Muscle layer of colon (tissue), 2 donors: Measurements from ENCODE around the gene OR4D10.
"Not testable (repeated sequence)": the region's sequence is repeated elsewhere in the genome, so short reads cannot be mapped to it uniquely, and the experiment has no call there.

Source experiments
- H3K27ac ChIP-seq: one replicate; pipeline ENCODE4 v1.7.0; 2013; ENCODE audit warnings: low read depth, mild to moderate bottlenecking, low read length, moderate library complexity
- H3K27me3 ChIP-seq, 2 donors: one replicate each; pipeline ENCODE4 v1.7.0; 2013; ENCODE audit warnings: low read length in 2 of 2, mild to moderate bottlenecking in 2 of 2; ENCODE audit not compliant: insufficient read depth in 2 of 2, control insufficient read depth in 1 of 2
- H3K36me3 ChIP-seq: one replicate; pipeline ENCODE4 v1.7.0; 2013; ENCODE audit warnings: mild to moderate bottlenecking, low read length; ENCODE audit not compliant: insufficient read depth
- H3K4me1 ChIP-seq: one replicate; pipeline ENCODE4 v1.7.0; 2013; ENCODE audit warnings: mild to moderate bottlenecking, low read length; ENCODE audit not compliant: insufficient read depth
- H3K4me3 ChIP-seq, 2 donors: one replicate each; pipeline ENCODE4 v1.7.0; 2013; ENCODE audit warnings: low read length in 2 of 2, low read depth in 1 of 2, mild to moderate bottlenecking in 1 of 2, moderate library complexity in 1 of 2
- H3K9ac ChIP-seq: one replicate; pipeline ENCODE4 v1.7.0; 2013; ENCODE audit warnings: low read length
- H3K9me3 ChIP-seq: one replicate; pipeline ENCODE4 v1.7.0; 2013; ENCODE audit warnings: mild to moderate bottlenecking, low read length
- donor health status: abdominal sarcoma.
- donor health status: Adenocarcinoma of cecum.

The OR4D10 gene

DNA sequence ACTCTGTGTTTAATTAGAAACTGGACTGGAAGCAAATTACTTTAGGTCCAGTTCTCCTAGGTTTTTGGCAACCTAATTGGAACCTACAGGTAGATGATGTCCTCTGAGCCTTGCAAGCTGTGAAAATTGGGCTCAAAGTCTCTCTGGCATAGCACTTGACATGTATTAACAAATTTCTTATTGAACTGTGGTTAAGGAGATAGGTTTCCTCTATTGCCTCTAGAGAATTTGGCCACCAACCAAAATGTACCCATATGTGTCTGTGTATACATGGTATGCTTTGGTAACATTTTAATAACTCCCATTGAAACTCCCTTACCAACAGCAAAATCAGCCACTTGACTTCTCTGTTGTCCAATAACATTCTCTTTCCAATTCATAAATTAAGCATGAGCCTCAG, at the start of gene OR4D10:
OR4D10 (plus strand) TSS at position 301 of the 400 bp plus-strand sequence. CDS start 4,115 bp downstream, outside the sequence.
- H3K9me3 ChIP-seq, result no peaks in the 10 kb centered on the region
- no peaks in the 10 kb centered on the region for H3K4me1 ChIP-seq
- no peak within 1 kb of the TSS for H3K9ac ChIP-seq
- H3K36me3 ChIP-seq, result no peaks in the 10 kb centered on the region
- H3K27ac ChIP-seq, result no peak within 1 kb of the TSS
- no peak within 1 kb of the TSS for H3K4me3 ChIP-seq
- H3K27me3 ChIP-seq, result no peaks in the 10 kb centered on the region

DNA sequence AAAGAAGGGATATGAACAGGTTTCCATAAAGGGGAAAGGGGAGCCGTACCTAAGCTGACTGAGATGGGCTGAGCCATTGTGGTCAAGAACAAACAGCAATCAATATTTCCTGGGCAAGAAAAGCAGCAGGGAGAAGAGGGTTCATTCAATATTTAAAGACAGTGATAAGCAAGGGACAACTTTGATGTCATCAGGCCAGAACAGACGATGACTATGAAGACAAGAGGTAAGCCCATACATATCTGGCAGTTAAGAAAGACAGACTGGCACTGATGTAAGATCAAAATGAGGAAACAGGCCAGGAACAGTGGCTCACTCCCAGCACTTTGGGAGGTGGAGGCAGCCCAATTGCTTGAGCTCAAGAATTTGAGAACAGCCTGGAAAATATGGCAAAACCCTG, 49.3 kb upstream of the OR4D10 start:
- no peak overlapping the region for H3K9ac ChIP-seq
- H3K9me3 ChIP-seq, result no peaks in the 10 kb centered on the region
- H3K27ac ChIP-seq, result no peak overlapping the region
- H3K27me3 ChIP-seq, result no peaks in the 10 kb centered on the region
- no peaks in the 10 kb centered on the region for H3K36me3 ChIP-seq
- no peaks in the 10 kb centered on the region for H3K4me1 ChIP-seq
- H3K4me3 ChIP-seq, result no peak overlapping the region

DNA sequence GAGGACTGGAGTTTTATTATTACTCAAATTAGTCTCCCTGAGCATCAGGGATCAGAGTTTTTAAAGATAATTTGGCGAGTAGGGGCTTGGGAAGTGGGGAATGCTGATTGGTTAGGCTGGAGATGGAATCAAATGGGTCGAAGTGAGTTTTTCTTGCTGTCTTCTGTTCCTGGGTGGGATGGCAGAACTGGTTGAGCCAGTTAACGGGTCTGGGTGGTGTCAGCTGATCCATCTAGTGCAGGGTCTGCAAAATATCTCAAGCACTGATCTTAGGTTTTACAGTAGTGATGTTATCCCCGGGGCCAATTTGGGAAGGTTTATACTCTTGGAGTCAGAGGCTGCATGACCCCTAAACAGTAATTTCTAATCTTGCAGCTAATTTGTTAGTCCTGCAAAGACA, 48.0 kb upstream of the OR4D10 start:
- no peaks in the 10 kb centered on the region for H3K36me3 ChIP-seq
- H3K27me3 ChIP-seq, result no peaks in the 10 kb centered on the region
- H3K4me1 ChIP-seq, result no peaks in the 10 kb centered on the region
- no peak overlapping the region for H3K9ac ChIP-seq
- H3K9me3 ChIP-seq, result no peaks in the 10 kb centered on the region
- no peak overlapping the region for H3K27ac ChIP-seq
- no peak overlapping the region for H3K4me3 ChIP-seq

DNA sequence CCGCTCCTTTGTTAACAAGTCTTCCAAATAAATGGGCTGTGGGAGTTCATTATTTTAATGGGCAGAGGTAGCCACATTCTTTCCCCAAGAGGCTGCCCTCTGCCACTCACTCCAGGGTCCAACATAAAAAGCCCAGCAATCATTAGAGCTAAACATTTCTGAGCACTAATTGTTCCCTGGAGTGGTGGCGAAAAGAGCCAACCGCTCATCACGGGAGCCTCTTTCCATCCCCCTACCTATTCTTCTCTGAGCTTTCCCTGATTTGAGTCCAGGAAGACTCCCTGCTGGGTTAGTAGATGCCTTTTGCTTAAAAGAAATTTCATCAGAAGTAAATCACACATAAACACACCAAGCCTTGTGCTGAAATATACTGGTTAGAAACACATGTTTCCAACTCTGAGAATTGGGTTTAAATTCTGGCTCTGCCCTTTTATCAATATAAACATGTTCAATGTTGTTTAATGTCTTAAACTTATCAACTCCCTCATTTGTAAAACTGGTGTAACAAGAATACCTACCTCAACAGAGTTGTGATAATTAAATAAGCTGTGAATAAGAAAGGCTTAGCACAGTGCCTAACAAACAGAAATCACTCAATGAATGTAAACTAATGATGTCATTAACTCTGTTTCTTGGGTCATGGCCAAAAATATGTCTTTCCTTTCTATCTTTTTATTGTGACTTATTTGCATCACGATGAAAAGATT, 46.6 kb upstream of the OR4D10 start, which contains the start of gene OR5A2:
OR5A2 (minus strand) TSS at position 53 of the 707 bp plus-strand sequence. CDS start 3,460 bp downstream, outside the sequence.
- no peaks in the 10 kb centered on the region for H3K4me1 ChIP-seq
- no peak within 1 kb of the TSS for H3K4me3 ChIP-seq
- H3K9ac ChIP-seq, result no peak within 1 kb of the TSS
- H3K36me3 ChIP-seq, result no peaks in the 10 kb centered on the region
- no peak within 1 kb of the TSS for H3K27ac ChIP-seq
- no peaks in the 10 kb centered on the region for H3K27me3 ChIP-seq
- H3K9me3 ChIP-seq, result no peaks in the 10 kb centered on the region

DNA sequence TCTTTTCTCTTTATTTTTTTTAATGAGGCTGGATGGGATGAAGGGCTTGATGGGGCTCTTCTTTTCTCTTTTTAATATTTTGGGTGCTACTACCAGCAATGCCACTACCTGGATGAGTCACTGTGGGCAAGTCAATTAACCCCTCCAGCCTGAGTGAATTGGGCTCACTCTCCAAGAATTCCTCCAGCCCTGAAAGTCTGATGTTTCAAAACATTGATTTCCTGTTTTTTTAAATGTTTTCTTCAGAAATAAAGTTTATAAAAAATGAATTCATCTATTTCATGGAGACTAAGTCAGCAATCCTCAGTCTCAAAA, 46.1 kb upstream of the OR4D10 start:
- H3K9ac ChIP-seq, result no peak overlapping the region
- H3K36me3 ChIP-seq, result no peaks in the 10 kb centered on the region
- no peaks in the 10 kb centered on the region for H3K4me1 ChIP-seq
- no peaks in the 10 kb centered on the region for H3K27me3 ChIP-seq
- H3K27ac ChIP-seq, result no peak overlapping the region
- H3K4me3 ChIP-seq, result no peak overlapping the region
- no peaks in the 10 kb centered on the region for H3K9me3 ChIP-seq

DNA sequence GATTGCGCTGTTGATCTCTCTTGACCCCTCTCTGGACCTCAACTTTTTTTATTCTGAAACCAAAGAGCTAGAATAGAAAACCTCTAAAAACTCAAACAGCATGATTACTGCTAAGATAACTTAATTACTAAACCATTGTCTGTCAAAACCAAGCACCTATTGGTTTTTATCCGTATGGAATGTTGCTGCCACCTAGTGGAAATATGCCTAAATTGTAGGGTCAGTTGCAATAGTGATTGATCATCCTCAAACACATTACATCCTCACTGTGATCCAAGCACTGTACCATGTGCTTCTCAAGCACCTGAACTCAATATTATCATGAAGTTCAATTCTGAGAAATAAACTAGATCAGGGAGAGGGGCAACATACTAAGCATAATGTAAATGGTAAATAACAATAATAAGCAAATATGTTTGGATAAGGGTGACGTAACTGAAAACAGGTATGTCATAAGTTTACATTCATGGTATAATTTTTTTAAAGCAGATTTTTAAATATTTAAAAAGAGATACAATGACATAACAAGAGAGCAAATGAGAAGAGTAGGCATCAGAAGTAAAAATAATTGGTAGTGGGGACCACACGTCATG, 43.1 kb upstream of the OR4D10 start:
- no peak overlapping the region for H3K27ac ChIP-seq
- no peaks in the 10 kb centered on the region for H3K4me1 ChIP-seq
- no peaks in the 10 kb centered on the region for H3K9me3 ChIP-seq
- H3K9ac ChIP-seq, result no peak overlapping the region
- H3K36me3 ChIP-seq, result no peaks in the 10 kb centered on the region
- no peaks in the 10 kb centered on the region for H3K27me3 ChIP-seq
- no peak overlapping the region for H3K4me3 ChIP-seq

DNA sequence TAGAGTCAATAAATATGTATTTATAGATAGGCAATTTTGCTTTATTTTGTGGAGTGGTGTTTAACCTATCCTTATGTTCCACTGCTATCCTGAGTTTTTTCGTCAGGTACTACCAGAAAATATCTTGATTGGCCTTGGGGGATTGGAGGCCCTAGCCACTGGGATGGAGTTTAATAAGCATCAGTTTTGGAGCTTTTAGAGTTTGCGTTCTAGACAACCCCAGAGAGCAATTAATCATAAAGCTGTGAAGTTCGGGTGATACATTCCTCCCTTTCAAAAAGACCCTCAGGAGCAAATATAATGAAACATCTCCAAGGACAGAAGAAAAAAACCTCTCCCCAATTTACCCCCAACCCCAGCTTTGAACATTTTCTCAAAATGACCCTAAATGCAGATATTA, 36.9 kb upstream of the OR4D10 start, which contains the start of gene OR5A1:
OR5A1 (plus strand) TSS at position 301 of the 400 bp plus-strand sequence. CDS start 6,700 bp downstream, outside the sequence.
- Histone ChIP-seq H3K9me3 (no peaks in the 10 kb centered on the region), H3K4me1 (no peaks in the 10 kb centered on the region), H3K9ac (no peak within 1 kb of the TSS), H3K4me3 (no peak within 1 kb of the TSS), H3K27ac (no peak within 1 kb of the TSS), H3K27me3 (no peaks in the 10 kb centered on the region), H3K36me3 (no peaks in the 10 kb centered on the region)

DNA sequence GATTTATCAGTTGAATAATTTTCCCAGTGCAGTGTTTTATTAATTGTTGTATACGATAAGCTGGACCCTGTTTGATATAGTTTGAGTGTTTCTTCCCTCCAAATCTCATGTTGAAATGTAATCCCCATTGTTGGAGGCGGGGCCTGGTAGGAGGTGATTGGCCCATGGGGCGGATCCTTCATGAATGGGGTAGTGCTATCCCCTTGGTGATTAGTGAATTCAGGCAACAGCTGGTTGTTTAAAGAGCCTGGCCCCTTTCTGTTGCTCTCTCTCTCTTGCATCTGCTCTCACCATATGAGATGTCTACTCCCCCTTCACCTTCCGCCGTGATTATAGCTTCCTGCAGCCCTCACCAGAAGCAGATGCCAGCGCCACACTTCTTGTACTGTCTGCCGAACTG, 35.3 kb upstream of the OR4D10 start:
- Histone ChIP-seq H3K27me3 (no peaks in the 10 kb centered on the region), H3K27ac (no peak overlapping the region), H3K4me3 (no peak overlapping the region), H3K36me3 (no peaks in the 10 kb centered on the region), H3K9ac (no peak overlapping the region), H3K4me1 (no peaks in the 10 kb centered on the region), H3K9me3 (no peaks in the 10 kb centered on the region)

DNA sequence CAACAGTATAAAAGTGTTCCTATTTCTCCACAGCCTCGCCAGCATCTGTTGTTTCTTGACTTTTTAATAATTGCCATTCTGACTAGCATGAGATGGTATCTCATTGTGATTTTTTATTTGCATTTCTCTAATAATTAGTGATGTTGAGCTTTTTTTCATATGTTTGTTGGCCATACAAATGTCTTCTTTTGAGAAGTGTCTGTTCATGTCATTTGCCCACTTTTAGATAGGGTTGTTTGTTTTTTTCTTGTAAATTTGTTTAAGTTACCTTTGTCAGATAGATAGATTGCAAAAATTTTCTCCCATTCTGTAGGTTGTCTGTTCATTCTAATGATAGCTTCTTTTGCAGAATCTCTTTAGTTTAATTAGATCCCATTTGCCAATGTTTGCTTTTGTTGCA, 27.5 kb upstream of the OR4D10 start:
- not testable (repeated sequence) for H3K4me1 ChIP-seq, H3K4me3 ChIP-seq, H3K27me3 ChIP-seq, H3K9me3 ChIP-seq, H3K36me3 ChIP-seq, H3K9ac ChIP-seq, H3K27ac ChIP-seq

DNA sequence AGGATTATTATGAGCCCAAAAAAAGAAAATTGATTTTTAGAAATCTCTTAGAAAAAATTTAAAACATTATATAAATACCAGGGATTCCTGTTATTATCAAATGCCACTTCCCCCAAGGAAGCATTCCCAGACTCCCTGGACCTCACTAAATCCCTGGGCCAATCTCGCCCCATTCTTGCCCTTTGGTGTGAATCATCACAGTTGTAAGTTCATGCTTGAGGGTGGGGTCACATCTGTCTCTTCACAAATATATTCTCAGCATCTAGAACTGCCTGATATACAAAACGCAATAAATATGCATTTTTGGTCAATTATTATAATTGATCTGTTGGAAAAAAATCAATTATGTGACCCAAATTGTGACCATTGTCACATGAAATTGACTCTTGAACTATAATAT, 24.6 kb upstream of the OR4D10 start:
- no peak overlapping the region for H3K4me3 ChIP-seq
- no peaks in the 10 kb centered on the region for H3K9me3 ChIP-seq
- no peaks in the 10 kb centered on the region for H3K4me1 ChIP-seq
- no peaks in the 10 kb centered on the region for H3K36me3 ChIP-seq
- no peaks in the 10 kb centered on the region for H3K27me3 ChIP-seq
- no peak overlapping the region for H3K27ac ChIP-seq
- no peak overlapping the region for H3K9ac ChIP-seq

DNA sequence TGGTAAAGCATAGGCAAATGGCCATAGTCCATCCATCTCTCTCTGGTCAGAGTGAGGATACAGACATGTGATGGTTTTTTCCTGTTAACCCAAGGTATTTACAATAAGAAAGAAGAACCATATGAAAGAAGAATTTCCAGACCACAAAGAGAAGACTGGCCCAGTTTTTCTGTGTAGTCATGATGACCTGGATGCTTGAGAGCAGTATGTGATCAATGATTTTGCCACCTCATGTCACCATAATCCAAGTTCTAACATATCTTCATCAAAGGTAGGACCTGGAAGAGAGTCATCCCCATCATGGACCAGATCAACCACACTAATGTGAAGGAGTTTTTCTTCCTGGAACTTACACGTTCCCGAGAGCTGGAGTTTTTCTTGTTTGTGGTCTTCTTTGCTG, 16.5 kb upstream of the OR4D10 start, which contains the start of gene OR4D6:
OR4D6 (plus strand) TSS at position 301 of the 400 bp plus-strand sequence; CDS start at position 301, 0 bp downstream.
- no peaks in the 10 kb centered on the region for H3K27me3 ChIP-seq
- H3K36me3 ChIP-seq, result no peaks in the 10 kb centered on the region
- H3K9ac ChIP-seq, result no peak within 1 kb of the TSS
- H3K4me3 ChIP-seq, result no peak within 1 kb of the TSS
- H3K27ac ChIP-seq, result no peak within 1 kb of the TSS
- H3K4me1 ChIP-seq, result no peaks in the 10 kb centered on the region
- no peaks in the 10 kb centered on the region for H3K9me3 ChIP-seq

DNA sequence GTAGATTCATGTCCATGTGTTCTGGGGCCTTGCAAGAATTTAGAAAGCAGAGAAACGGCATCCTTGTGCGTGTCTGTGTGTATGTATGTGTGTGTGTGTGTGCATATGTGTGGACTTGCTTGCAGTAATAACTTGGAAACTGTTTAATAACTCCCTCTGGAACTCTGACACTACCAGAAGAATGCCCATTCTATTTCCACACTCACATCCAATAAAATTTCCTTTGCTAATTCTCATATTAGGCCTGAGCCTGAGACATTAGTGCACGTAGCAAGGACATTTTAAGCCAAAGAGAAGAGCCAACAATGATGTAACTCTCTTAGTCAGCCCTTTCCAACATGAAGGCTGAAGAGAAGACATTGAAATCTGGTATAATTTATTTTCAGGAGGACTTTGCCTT, 13.2 kb upstream of the OR4D10 start:
- no peaks in the 10 kb centered on the region for H3K27me3 ChIP-seq
- H3K27ac ChIP-seq, result no peak overlapping the region
- H3K36me3 ChIP-seq, result no peaks in the 10 kb centered on the region
- H3K9me3 ChIP-seq, result no peaks in the 10 kb centered on the region
- no peak overlapping the region for H3K4me3 ChIP-seq
- H3K4me1 ChIP-seq, result no peaks in the 10 kb centered on the region
- no peak overlapping the region for H3K9ac ChIP-seq
